GM10248 (cell line): ENCODE results near the gene HOXA5.

Source experiments
- CTCF ChIA-PET: fragments of 300-600 bp; sonication (Branson Sonifier 250); formaldehyde crosslinking; extraction: SDS; loops from one replicate; lab custom pipeline; 2021; ENCODE audit warnings: antibody characterized with exemption; lab: Yijun Ruan, JAX
- POLR2A ChIA-PET: fragments of 350-650 bp; sonication (Branson Sonifier 250); formaldehyde crosslinking; extraction: SDS; loops from one replicate; lab custom pipeline; 2020; ENCODE audit warnings: antibody characterized with exemption; lab: Yijun Ruan, JAX
- DNase-seq: peaks from one replicate; pipeline ENCODE4 v3.0.0; 2012; ENCODE audit errors: extremely low spot score
- CTCF ChIP-seq: IDR thresholded peaks from 2 replicates; pipeline ENCODE4 v1.5.1; 2012; ENCODE audit warnings: mild to moderate bottlenecking, low read depth; ENCODE audit errors: extremely low read depth, missing control alignments, control extremely low read depth

The HOXA5 gene

GRCh38 chr7:27173956-27174873, 30.7 kb upstream of the HOXA5 start, which contains the start of gene HOXA10:
Gene HOXA10, minus strand, starts transcription at chr7:27174320. Its CDS starts 14 bp downstream, at chr7:27174306.
- no peak for TF ChIP-seq CTCF
- ChIA-PET POLR2A (no interaction called here), CTCF (interaction anchor here (0.8 to 1.0 kb wide), 2 partner anchors 22 kb away, joined by 3 to 4 read pairs; no protein-coding TSS in a partner anchor)
- no peak for DNase-seq

GRCh38 chr7:27173511-27173955, 30.1 kb upstream of the HOXA5 start:
- ChIA-PET CTCF (interaction anchor here (1.0 kb wide), 1 partner anchor 23 kb away, joined by 4 read pairs; no protein-coding TSS in a partner anchor), POLR2A (no interaction called here)
- no peak for TF ChIP-seq CTCF
- DNase-seq = no peak

GRCh38 chr7:27172823-27173510, 29.5 kb upstream of the HOXA5 start:
- POLR2A ChIA-PET = no interaction called here

GRCh38 chr7:27172315-27172774, 28.9 kb upstream of the HOXA5 start:
- TF ChIP-seq CTCF = no peak
- no peak for DNase-seq
- CTCF ChIA-PET = interaction anchor here (3.8 kb wide), 1 partner anchor 12 kb away, joined by 19 read pairs; no protein-coding TSS in a partner anchor
- POLR2A ChIA-PET = no interaction called here

More at GRCh38 chr7:27172823-27173510, 29.5 kb upstream of the HOXA5 start:
- DNase-seq = no peak
- no peak for TF ChIP-seq CTCF
- CTCF ChIA-PET = interaction anchor here (1.0 to 3.8 kb wide), 2 partner anchors 12 to 23 kb away, joined by 4 to 19 read pairs; no protein-coding TSS in a partner anchor

- CTCF ChIA-PET = interaction anchor here (3.8 kb wide), 1 partner anchor 11 kb away, joined by 19 read pairs; no protein-coding TSS in a partner anchor
Observed at GRCh38 chr7:27171637-27172314, 28.3 kb upstream of the HOXA5 start.

More at GRCh38 chr7:27171637-27172314, 28.3 kb upstream of the HOXA5 start:
- POLR2A ChIA-PET = no interaction called here
- TF ChIP-seq CTCF = no peak
- no peak for DNase-seq
